HL-60 (cell line): ENCODE measurements around the gene STRA6.

Experiments used
- DNase-seq, 2 experiments: peaks; one replicate each; pipeline ENCODE4 v3.0.0-alpha.2; 2010 to 2020; ENCODE audit warnings: low read depth in 1 of 2, low spot score in 1 of 2
- H3K27ac ChIP-seq: fragments of 250-450 bp; sonication (Bioruptor Pico); replicated peaks from 2 replicates; pipeline ENCODE4 v1.5.1; 2020; ENCODE audit warnings: mild to moderate bottlenecking, moderate library complexity
- H3K27me3 ChIP-seq: fragments of 250-450 bp; sonication (Bioruptor Pico); 2 replicates; pipeline ENCODE4 v1.5.1; 2021; ENCODE audit warnings: mild to moderate bottlenecking, moderate library complexity; ENCODE audit not compliant: insufficient read depth, poor library complexity, severe bottlenecking
- H3K4me3 ChIP-seq: replicated peaks from 2 replicates; pipeline ENCODE4 v1.5.1; 2011; ENCODE audit warnings: mild to moderate bottlenecking, control low read depth, low read length; ENCODE audit not compliant: insufficient read depth
- CTCF ChIP-seq: IDR thresholded peaks from one replicate; pipeline ENCODE4 v1.5.1; 2011; ENCODE audit warnings: low read length, control low read depth, inconsistent platforms; ENCODE audit not compliant: insufficient read depth
- GABPA ChIP-seq: IDR thresholded peaks from 2 replicates; pipeline ENCODE4 v1.6.1; 2012; ENCODE audit warnings: low read depth
- POLR2AphosphoS5 ChIP-seq: IDR thresholded peaks from 2 replicates; pipeline ENCODE4 v1.6.1; 2012; ENCODE audit warnings: low read depth
- REST ChIP-seq: IDR thresholded peaks from 2 replicates; pipeline ENCODE4 v1.6.1; 2012; ENCODE audit warnings: low read depth; ENCODE audit not compliant: insufficient replicate concordance
- SPI1 ChIP-seq: IDR thresholded peaks from 2 replicates; pipeline ENCODE4 v1.6.1; 2012; ENCODE audit warnings: low read depth, mild to moderate bottlenecking, borderline replicate concordance

STRA6 gene

GRCh38 chr15:74185710-74186348, 16.8 kb downstream of the STRA6 start:
- TF ChIP-seq CTCF (no peak), SPI1 (no peak), POLR2AphosphoS5 (no peak), GABPA (no peak), REST (no peak)
- H3K4me3 ChIP-seq, result no peak overlapping the region
- H3K27ac ChIP-seq, result no peak overlapping the region
- no peak for DNase-seq
- H3K27me3 ChIP-seq, result no peaks in the 10 kb centered on the region

DNA sequence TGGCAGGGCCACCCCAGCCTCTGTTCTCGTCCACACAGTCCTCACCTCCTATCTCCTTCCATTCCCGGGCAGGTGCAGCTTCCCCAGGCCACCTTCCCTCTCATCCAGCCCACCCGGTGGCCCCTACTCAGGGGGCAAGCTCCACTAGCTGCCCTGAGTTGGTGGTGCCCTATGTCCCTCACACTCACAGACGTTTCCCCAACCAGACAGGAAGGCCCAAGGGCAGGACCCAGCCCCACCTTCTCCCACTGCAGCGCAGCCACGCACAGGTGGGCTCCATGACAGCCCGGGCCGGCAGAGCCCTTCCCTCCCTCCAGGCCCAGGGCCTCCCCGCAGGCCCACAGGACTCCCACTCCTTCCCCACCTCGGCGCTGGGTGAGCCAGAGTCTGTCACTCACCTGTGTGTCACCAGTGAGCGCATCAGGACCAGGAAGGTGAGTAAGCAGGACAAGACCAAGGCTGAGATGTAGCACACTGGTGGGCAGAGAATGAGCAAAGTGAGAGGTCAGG, 17.9 kb downstream of the STRA6 start:
- no peaks in the 10 kb centered on the region for H3K27me3 ChIP-seq

GRCh38 chr15:74182131-74182530, 20.5 kb downstream of the STRA6 start:
- TF ChIP-seq POLR2AphosphoS5, result no peak
- TF ChIP-seq CTCF, result no peak
- no peak for TF ChIP-seq GABPA
- TF ChIP-seq REST, result no peak
- no peak for TF ChIP-seq SPI1
- DNase-seq, result no peak
- no peaks in the 10 kb centered on the region for H3K27me3 ChIP-seq
- H3K27ac ChIP-seq, result no peak overlapping the region
- no peak overlapping the region for H3K4me3 ChIP-seq

More for the DNA sequence above, 17.9 kb downstream of the STRA6 start:
- no peak overlapping the region for H3K4me3 ChIP-seq
- TF ChIP-seq CTCF, result no peak
- no peak for DNase-seq
- H3K27ac ChIP-seq, result no peak overlapping the region
